Esophagus (tissue), 2 donors: ENCODE results near the gene POM121C. TPM values are rescaled to one million over a fixed set of nuclear protein-coding genes. Genes with fewer than 3 reads are reported as not detected.
A peak's percentile ranks its signal among the peaks of the same experiment; 100 is the strongest.
"Not testable (repeated sequence)": the region's sequence is repeated elsewhere in the genome, so short reads cannot be mapped to it uniquely, and the experiment has no call there.

ENCODE experiments used
- H3K27ac ChIP-seq, 2 donors: one replicate each; pipeline ENCODE4 v1.5.1; 2013; ENCODE audit warnings: low read depth in 2 of 2, mild to moderate bottlenecking in 2 of 2, inconsistent platforms in 1 of 2, low read length in 1 of 2, moderate library complexity in 1 of 2
- H3K27me3 ChIP-seq, 2 donors: one replicate each; pipeline ENCODE4 v1.6.1; 2013; ENCODE audit warnings: low read length in 2 of 2, control low read depth in 1 of 2, mild to moderate bottlenecking in 1 of 2; ENCODE audit not compliant: insufficient read depth in 2 of 2, control insufficient read depth in 1 of 2
- H3K36me3 ChIP-seq, 2 donors: one replicate each; pipeline ENCODE4 v1.6.1; 2013; ENCODE audit warnings: low read length in 1 of 2; ENCODE audit not compliant: control insufficient read depth in 2 of 2, insufficient read depth in 2 of 2
- H3K4me1 ChIP-seq, 2 donors: one replicate each; pipeline ENCODE4 v1.6.1; 2013; ENCODE audit warnings: low read length in 1 of 2; ENCODE audit not compliant: control insufficient read depth in 2 of 2, insufficient read depth in 2 of 2
- H3K4me3 ChIP-seq, 2 donors: one replicate each; pipeline ENCODE4 v1.5.1; 2013; ENCODE audit warnings: low read length in 2 of 2, mild to moderate bottlenecking in 2 of 2, low read depth in 1 of 2, moderate library complexity in 1 of 2
- H3K9me3 ChIP-seq, 2 donors: one replicate each; pipeline ENCODE4 v1.6.1; 2013; ENCODE audit warnings: mild to moderate bottlenecking in 2 of 2, low read depth in 1 of 2, low read length in 1 of 2, moderate library complexity in 1 of 2; ENCODE audit not compliant: control insufficient read depth in 2 of 2, insufficient read depth in 1 of 2
- WGBS, 2 donors: extraction: QIAGEN DNeasy Blood & Tissue Kit; methylation state at CpG; one replicate each; pipeline ENCODE4 v1.1.7; 2013; 5-methylcytosine and 5-hydroxymethylcytosine counted together
- polyA plus RNA-seq, 2 donors: library from polyadenylated mRNA; stranded (reverse); fragments of 200-250 nt; gene quantifications; one replicate each; pipeline ENCODE4 v1.2.3, GENCODE V29; 2013
- donor health status: healthy with polysubstance abuse.
- donor health status: Bipolar disorder and iron deficiency.

The POM121C gene
- polyA plus RNA-seq, 2 donors, result 9.9 to 12.5 TPM

DNA sequence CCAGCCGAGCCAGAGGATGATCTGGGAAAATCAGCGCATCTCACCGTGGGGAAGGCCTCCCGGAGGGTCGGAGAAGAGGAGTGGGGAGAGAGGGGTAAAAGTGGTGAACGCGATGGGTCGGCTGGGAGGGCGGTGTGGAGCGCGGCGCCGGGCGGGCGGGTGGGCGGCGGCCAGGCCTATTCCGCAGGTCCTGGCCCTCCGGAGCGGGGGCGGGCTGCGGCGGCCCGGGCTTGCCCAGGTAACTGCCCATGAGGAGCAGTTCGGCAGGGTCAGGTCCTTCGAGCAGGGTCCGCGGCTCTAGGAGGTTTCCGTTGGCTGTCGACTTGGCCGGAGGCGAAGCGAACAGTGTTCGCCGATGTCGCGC is 44.0 kb downstream of the POM121C start:
- not testable (repeated sequence) for H3K27me3 ChIP-seq, H3K4me1 ChIP-seq, H3K9me3 ChIP-seq, H3K36me3 ChIP-seq, H3K27ac ChIP-seq
- 0 to 1% methylated on average over 5 to 19 of the region's 37 CpGs for WGBS, 2 donors
- H3K4me3 ChIP-seq, result peak overlapping the region; percentile 28 to 29

DNA sequence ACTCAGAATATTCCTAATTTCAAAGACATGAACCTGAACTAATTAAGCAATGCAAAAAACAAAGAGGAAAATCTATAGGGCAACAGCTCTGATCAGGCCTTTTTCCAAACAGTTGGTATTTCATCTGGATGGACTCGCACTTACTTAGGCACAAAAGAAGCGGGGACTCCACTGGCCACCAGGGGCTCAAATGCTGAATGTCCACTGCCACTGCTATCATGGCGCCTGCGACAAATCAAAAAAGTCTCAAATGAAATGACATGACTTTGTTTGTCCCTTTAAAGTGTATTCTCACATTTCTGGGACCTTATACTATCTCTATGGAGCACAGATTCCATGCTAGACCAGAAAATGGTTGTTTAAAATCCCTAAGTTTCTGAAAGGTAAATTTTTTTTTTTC is 47.1 kb downstream of the POM121C start:
- H3K4me1 ChIP-seq, H3K4me3 ChIP-seq, H3K9me3 ChIP-seq, H3K27ac ChIP-seq, H3K27me3 ChIP-seq: not testable (repeated sequence)
- WGBS, 2 donors, result 97 to 98% methylated on average over 4 of the region's 4 CpGs
- H3K36me3 ChIP-seq, result peaks cover 5 to 10% of the 10 kb centered on the region in 2 donors

DNA sequence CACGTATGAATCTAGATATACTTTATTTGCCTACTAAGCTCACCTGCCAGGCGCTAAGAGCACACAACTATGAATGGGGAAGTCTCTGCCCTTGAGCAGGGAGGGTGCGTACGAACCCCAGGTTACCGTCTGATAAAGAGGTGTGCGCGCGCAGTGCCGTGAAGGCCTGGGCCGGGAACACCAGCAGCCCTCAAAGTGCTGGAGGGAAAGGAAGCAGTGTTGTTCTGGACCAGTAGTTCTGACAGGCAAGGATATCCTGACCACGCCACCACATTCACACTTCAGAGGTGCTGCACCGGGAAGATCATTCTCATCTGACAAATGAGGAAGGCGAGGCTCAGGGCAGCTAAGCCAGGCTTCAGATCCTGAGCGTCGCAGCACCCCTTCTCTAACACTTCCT is 62.6 kb downstream of the POM121C start:
- 86 to 89% methylated on average over 9 to 12 of the region's 15 CpGs for WGBS, 2 donors
- H3K9me3 ChIP-seq, H3K27me3 ChIP-seq, H3K36me3 ChIP-seq, H3K4me1 ChIP-seq, H3K4me3 ChIP-seq, H3K27ac ChIP-seq: not testable (repeated sequence)

DNA sequence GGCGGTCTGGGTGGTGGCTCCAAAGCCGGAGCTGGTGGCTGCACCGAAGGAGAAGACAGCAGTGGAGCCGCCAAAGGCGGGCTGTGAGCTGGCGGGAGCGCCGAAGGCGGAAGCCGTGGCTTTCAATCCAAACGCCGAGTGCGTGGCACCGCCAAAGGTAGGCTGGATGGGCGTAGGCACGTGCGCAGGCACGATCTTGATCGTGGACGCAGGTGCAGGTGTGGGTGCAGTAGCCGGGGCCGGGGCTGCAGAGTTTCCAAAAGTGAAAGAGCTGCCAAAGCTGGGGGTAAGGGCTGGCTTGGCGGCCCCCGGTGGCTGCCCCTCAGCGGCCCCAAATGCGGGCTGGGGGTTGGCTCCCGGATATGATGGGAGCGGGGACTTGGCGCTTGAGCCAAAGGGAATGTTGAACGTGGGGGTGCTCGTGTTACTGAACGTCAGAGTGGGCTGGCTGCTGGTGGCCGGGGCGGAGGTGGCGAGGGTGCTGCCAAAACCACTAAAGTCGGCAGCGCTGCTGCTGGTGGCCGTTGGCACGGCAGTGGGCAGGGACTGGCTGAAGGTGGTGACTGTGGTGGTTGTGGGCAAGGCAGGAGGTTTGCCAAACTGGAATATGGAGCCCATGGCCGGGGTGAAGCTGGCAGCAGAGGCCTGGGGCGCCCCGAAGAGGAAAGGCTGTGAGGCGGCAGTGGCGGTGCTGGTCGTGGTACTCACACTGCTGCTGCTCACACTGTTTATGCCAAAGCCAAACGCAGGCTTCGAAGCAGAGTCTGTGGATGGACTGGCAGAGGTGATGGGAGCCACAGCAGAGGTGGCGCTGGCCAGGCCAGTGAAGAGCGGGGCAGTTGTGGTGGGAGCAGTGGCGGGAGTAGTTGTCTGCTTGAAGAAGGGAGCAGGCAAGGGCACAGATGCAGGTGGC is 64.0 kb downstream of the POM121C start:
- H3K27me3 ChIP-seq, H3K4me1 ChIP-seq, H3K27ac ChIP-seq, H3K4me3 ChIP-seq, H3K9me3 ChIP-seq, H3K36me3 ChIP-seq: not testable (repeated sequence)
- WGBS, 2 donors, result 94% methylated on average over 23 to 34 of the region's 50 CpGs

DNA sequence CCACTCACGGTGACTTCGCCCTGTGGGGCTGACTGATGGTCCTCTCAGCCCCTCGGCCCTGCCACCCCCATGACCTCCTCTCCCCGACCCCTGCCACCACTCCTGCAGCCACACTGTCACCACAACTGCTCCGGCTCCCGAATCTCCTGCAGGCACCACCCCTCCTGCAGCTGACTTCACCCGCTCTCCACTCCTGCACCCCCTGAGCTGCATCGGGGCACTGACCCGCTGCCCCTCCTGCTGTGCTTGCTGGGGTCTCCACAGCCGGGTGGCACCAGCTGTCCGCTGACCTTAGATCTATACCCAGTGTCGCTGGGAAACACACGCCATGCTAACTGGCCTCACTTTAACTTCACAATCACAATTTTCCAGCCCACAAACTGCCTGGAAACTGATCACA is 65.9 kb downstream of the POM121C start:
- H3K36me3 ChIP-seq, H3K4me1 ChIP-seq, H3K27ac ChIP-seq, H3K4me3 ChIP-seq, H3K9me3 ChIP-seq, H3K27me3 ChIP-seq: not testable (repeated sequence)
- 89 to 90% methylated on average over 10 of the region's 13 CpGs for WGBS, 2 donors

DNA sequence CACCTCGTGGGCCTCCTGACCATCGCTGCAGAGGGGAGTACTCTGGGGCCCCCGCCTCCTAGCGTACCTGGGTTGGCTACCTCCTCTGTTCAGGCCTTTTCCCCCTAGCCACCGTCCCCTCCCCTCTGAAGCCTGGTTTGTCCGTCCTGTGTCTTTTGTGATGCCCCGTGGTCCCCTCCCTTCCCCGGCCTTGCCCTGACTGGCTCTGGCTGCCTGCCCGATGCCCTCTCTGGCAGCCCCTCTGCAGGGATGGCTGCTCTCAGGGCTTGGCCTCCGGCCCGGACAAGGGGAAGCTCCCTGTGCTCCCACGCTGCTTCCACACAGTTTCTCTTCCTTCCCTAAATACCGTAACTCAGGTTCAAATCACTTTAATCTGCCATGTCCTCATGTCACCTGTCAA is 66.4 kb downstream of the POM121C start:
- not testable (repeated sequence) for H3K4me3 ChIP-seq, H3K36me3 ChIP-seq, H3K4me1 ChIP-seq, H3K9me3 ChIP-seq, H3K27ac ChIP-seq, H3K27me3 ChIP-seq
- WGBS, 2 donors, result 56 to 65% methylated on average over 7 to 11 of the region's 13 CpGs

DNA sequence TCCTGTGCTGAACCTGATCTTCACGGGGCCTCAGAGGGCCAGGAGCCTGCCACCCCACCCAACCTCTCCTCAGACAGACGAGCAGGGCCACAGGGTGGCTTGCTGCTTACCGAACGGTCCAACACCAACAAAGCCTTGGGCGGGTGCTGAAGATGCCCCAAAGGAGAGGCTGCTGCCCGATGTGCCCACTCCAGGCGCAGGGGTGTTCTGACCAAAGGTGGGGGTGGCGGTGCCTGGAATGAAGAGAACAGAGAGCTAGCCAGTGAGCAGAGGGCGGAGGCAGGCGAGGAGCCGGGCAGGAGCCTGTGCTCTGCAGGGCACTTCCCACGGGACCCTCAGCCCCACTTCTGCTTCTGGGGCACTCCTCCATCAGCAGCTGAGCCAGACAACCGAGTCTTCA is 66.9 kb downstream of the POM121C start:
- not testable (repeated sequence) for H3K27ac ChIP-seq, H3K9me3 ChIP-seq, H3K27me3 ChIP-seq, H3K4me1 ChIP-seq, H3K36me3 ChIP-seq, H3K4me3 ChIP-seq
- WGBS, 2 donors, result 81 to 89% methylated on average over 11 to 12 of the region's 13 CpGs

DNA sequence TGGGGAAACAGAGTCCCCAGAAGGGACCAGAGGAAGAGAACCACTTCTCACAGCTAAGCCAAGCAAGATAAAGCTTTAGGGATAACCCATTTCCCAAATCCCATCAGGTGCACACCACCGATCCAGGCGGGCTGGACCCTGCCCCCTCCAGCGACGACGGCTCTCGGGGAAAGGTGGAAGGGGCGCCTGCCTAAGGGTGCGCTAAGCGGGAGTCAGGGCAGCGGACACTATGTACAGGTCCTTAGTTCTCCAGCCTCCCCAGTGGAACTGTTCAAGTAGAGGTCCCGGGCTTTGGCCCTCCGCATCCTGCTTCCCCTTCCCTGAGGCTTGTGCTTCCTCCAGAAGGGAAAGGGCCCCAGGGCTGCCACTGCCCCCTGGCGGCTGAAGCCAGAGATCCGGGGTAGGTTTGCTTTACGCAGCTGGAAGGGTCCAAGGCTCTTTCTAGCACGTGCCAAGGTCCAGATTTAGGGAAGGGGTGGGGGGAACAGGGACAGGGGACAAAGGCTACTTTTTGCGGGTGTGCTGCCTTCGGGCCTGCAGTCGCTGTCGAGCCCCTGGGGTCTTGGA is 67.7 kb downstream of the POM121C start:
- H3K4me3 ChIP-seq, H3K36me3 ChIP-seq, H3K4me1 ChIP-seq, H3K27me3 ChIP-seq, H3K27ac ChIP-seq, H3K9me3 ChIP-seq: not testable (repeated sequence)
- 87 to 94% methylated on average over 12 to 16 of the region's 20 CpGs for WGBS, 2 donors

DNA sequence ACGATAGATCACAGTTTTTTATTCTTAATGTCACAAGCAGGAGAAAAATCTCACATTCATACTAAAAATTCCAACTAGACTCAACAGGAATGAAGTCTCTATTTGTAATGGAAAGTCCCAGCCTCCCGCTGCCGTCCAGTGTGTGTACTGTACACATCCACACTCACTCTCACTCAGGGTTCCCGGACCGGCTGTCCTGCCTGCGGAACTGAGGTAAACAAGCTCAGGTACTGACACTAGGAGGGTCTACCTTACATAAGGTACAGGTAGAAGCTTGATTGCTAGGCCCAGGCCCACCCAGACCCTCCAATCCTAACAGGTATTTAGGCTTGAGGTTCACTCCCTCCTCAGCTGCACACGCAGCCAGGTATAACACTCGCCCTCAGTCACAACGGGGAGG is 69.3 kb downstream of the POM121C start:
- not testable (repeated sequence) for H3K4me3 ChIP-seq, H3K27ac ChIP-seq, H3K4me1 ChIP-seq, H3K9me3 ChIP-seq, H3K36me3 ChIP-seq, H3K27me3 ChIP-seq
- WGBS, 2 donors, result 85 to 87% methylated on average over 8 of the region's 9 CpGs

DNA sequence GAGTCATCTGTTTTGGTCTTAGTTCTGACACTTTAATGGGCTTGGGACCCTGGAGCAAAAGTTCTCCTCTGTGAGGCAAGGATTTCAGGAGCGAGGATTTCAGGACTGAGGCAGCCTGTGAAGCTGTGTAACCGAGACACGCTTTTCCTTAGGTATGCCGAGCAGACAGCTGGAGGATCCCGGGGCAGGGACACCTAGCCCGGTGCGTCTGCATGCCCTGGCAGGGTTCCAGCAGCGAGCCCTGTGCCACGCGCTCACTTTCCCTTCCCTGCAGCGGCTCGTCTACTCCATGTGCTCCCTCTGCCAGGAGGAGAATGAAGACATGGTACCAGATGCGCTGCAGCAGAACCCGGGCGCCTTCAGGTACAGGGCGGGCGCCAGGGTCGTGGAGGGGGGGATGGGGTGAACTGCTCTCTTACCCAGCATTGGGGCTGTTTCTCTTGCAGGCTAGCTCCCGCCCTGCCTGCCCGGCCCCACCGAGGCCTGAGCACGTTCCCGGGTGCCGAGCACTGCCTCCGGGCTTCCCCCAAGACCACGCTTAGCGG is 70.2 kb downstream of the POM121C start:
- H3K4me3 ChIP-seq, H3K27me3 ChIP-seq, H3K9me3 ChIP-seq, H3K27ac ChIP-seq, H3K4me1 ChIP-seq, H3K36me3 ChIP-seq: not testable (repeated sequence)
- 70 to 74% methylated on average over 14 to 21 of the region's 27 CpGs for WGBS, 2 donors
